ENCODE results near the gene RAVER2.
A peak's percentile ranks its signal among the peaks of the same experiment; 100 is the strongest.
"Not testable (repeated sequence)": the region's sequence is repeated elsewhere in the genome, so short reads cannot be mapped to it uniquely, and the experiment has no call there.

Gene RAVER2

GRCh38 chr1:64748706-64749105 is 3.8 kb downstream of the RAVER2 start:
- DNase-seq: no peak

GRCh38 chr1:64750092-64750491 is 5.2 kb downstream of the RAVER2 start:
- DNase-seq: no peak

- no peak for DNase-seq
Observed at GRCh38 chr1:64750875-64751274, 6.0 kb downstream of the RAVER2 start.

GRCh38 chr1:64754173-64754572 is 9.3 kb downstream of the RAVER2 start:
- DNase-seq: no peak

GRCh38 chr1:64755361-64755760 is 10.5 kb downstream of the RAVER2 start:
- DNase-seq: no peak

GRCh38 chr1:64756770-64757169 is 11.9 kb downstream of the RAVER2 start:
- DNase-seq: no peak

- DNase-seq: no peak
Observed at GRCh38 chr1:64757213-64757612, 12.3 kb downstream of the RAVER2 start.

- DNase-seq: no peak
Observed at GRCh38 chr1:64758233-64758632, 13.4 kb downstream of the RAVER2 start.

- DNase-seq: no peak
Observed at GRCh38 chr1:64759968-64760367, 15.1 kb downstream of the RAVER2 start.

GRCh38 chr1:64765012-64765411 is 20.1 kb downstream of the RAVER2 start:
- no peak for DNase-seq

- no peak for DNase-seq
Observed at GRCh38 chr1:64765826-64766225, 21.0 kb downstream of the RAVER2 start.

GRCh38 chr1:64766429-64766828 is 21.6 kb downstream of the RAVER2 start:
- DNase-seq: no peak

GRCh38 chr1:64769482-64769881 is 24.6 kb downstream of the RAVER2 start:
- DNase-seq: no peak

- no peak for DNase-seq
Observed at GRCh38 chr1:64769971-64770370, 25.1 kb downstream of the RAVER2 start.

GRCh38 chr1:64773306-64773705 is 28.4 kb downstream of the RAVER2 start:
- DNase-seq: not testable (repeated sequence)

- DNase-seq: no peak
Observed at GRCh38 chr1:64775113-64775512, 30.2 kb downstream of the RAVER2 start.

- DNase-seq: not testable (repeated sequence)
Observed at GRCh38 chr1:64782044-64782443, 37.2 kb downstream of the RAVER2 start.

GRCh38 chr1:64782848-64783247 is 38.0 kb downstream of the RAVER2 start:
- not testable (repeated sequence) for DNase-seq

- DNase-seq: no peak
Observed at GRCh38 chr1:64790832-64791487, 46.1 kb downstream of the RAVER2 start.

- DNase-seq: no peak
Observed at GRCh38 chr1:64798872-64799271, 54.0 kb downstream of the RAVER2 start.

GRCh38 chr1:64801851-64802523 is 57.1 kb downstream of the RAVER2 start:
- DNase-seq: no peak

GRCh38 chr1:64809309-64809708 is 64.4 kb downstream of the RAVER2 start:
- no peak for DNase-seq

GRCh38 chr1:64810001-64810400 is 65.1 kb downstream of the RAVER2 start:
- DNase-seq: no peak

GRCh38 chr1:64811131-64811530 is 66.3 kb downstream of the RAVER2 start:
- DNase-seq: peak; percentile 21

- no peak for DNase-seq
Observed at GRCh38 chr1:64814427-64814826, 69.6 kb downstream of the RAVER2 start.
